Vagina (tissue), 2 donors: ENCODE data around the gene IFNGR2.

Experiments
- CTCF ChIP-seq, 3 experiments: fragments of 450-650 bp in 2 of 3; fragments of 200-600 bp in 1 of 3; sonication (generic) in 1 of 3; IDR thresholded peaks; one replicate each; pipeline ENCODE4 v1.5.1; 2017 to 2019; ENCODE audit warnings: antibody characterized with exemption in 3 of 3, mild to moderate bottlenecking in 2 of 3, moderate library complexity in 2 of 3
- POLR2A ChIP-seq, 2 donors: fragments of 450-650 bp; IDR thresholded peaks; one replicate each; pipeline ENCODE4 v1.6.1; 2017; ENCODE audit warnings: antibody characterized with exemption in 2 of 2, mild to moderate bottlenecking in 2 of 2, moderate library complexity in 2 of 2
- POLR2AphosphoS5 ChIP-seq, 2 donors: sonication (generic); formaldehyde crosslinking; IDR thresholded peaks; one replicate each; pipeline ENCODE4 v1.9.0; 2017; ENCODE audit warnings: antibody characterized with exemption in 2 of 2, mild to moderate bottlenecking in 2 of 2, low read depth in 1 of 2; ENCODE audit not compliant: insufficient read depth in 1 of 2

- TF ChIP-seq CTCF (IDR thresholded peaks at IDR 0.05) (no peak), POLR2A (IDR thresholded peaks at IDR 0.05) (no peak), POLR2AphosphoS5 (IDR thresholded peaks at IDR 0.05; ENCODE audit: insufficient read depth in 1 of 2, low read depth in 1 of 2) (no peak)
Observed at GRCh38 chr21:33437140-33437539, 33.9 kb downstream of the IFNGR2 start.
